HEK293T (cell line): ENCODE results near the gene EPHB2.

Source experiments
- ARNT ChIP-seq: fragments of 450-650 bp; IDR thresholded peaks from 2 replicates; pipeline ENCODE4 v1.6.1; 2017; ENCODE audit warnings: mild to moderate bottlenecking
- BHLHE40 ChIP-seq: fragments of 450-650 bp; IDR thresholded peaks from 2 replicates; pipeline ENCODE4 v1.6.1; 2016; ENCODE audit warnings: mild to moderate bottlenecking, moderate library complexity, borderline replicate concordance
- ELF4 ChIP-seq: fragments of 450-650 bp; IDR thresholded peaks from 2 replicates; pipeline ENCODE4 v1.6.1; 2017; ENCODE audit warnings: antibody characterized with exemption
- FOXA1 ChIP-seq: fragments of 450-650 bp; IDR thresholded peaks from 2 replicates; pipeline ENCODE4 v1.6.1; 2016; ENCODE audit warnings: mild to moderate bottlenecking
- FOXK2 ChIP-seq: fragments of 450-650 bp; IDR thresholded peaks from 2 replicates; pipeline ENCODE4 v1.6.1; 2016; ENCODE audit warnings: mild to moderate bottlenecking
- HDGF ChIP-seq: fragments of 450-650 bp; IDR thresholded peaks from 2 replicates; pipeline ENCODE4 v1.6.1; 2017; ENCODE audit warnings: antibody characterized with exemption, borderline replicate concordance
- L3MBTL2 ChIP-seq: fragments of 450-650 bp; conservative IDR thresholded peaks from 2 replicates; pipeline ENCODE4 v1.6.1; 2016; ENCODE audit warnings: mild to moderate bottlenecking
- NFRKB ChIP-seq: fragments of 450-650 bp; IDR thresholded peaks from 2 replicates; pipeline ENCODE4 v1.6.1; 2016; ENCODE audit warnings: mild to moderate bottlenecking, moderate library complexity
- SP1 ChIP-seq: fragments of 450-650 bp; IDR thresholded peaks from 2 replicates; pipeline ENCODE4 v1.6.1; 2017
- TF ChIP-seq, protein P1 (sequence below): fragments of 450-650 bp; IDR thresholded peaks from 2 replicates; pipeline ENCODE4 v1.6.1; 2016

DNA sequence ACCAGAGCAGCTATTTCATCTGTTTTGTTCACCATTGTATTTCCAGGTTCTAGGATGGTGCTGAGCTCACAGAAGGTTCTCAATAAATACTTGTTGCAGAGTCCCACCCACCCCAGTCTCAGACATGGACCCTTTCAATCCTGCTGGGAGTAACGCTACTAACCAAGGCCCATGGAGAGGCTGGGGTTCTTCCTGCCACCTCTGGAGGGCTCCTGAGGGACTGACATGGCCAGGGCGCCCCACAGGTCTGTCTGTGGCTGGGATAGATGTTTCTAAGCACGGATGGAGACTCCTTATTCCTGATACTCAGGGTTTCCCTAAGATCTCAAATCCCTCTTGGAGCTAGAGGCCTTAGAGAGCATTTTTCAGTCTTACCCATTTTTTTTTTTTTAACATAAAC is 87.4 kb downstream of the EPHB2 start:
- TF ChIP-seq SP1: no peak
- no peak for TF ChIP-seq FOXA1
- no peak for TF ChIP-seq BHLHE40
- TF ChIP-seq ARNT: no peak
- TF ChIP-seq NFRKB: no peak
- no peak for TF ChIP-seq HDGF
- TF ChIP-seq ELF4: no peak
- no peak for TF ChIP-seq FOXK2
- TF ChIP-seq, protein P1, sequence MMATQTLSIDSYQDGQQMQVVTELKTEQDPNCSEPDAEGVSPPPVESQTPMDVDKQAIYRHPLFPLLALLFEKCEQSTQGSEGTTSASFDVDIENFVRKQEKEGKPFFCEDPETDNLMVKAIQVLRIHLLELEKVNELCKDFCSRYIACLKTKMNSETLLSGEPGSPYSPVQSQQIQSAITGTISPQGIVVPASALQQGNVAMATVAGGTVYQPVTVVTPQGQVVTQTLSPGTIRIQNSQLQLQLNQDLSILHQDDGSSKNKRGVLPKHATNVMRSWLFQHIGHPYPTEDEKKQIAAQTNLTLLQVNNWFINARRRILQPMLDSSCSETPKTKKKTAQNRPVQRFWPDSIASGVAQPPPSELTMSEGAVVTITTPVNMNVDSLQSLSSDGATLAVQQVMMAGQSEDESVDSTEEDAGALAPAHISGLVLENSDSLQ: no peak
- no peak for TF ChIP-seq L3MBTL2
